NCI-H2227 treated with DMSO at 0.1 percent for 48 hours (cell line): ENCODE measurements around the gene BBLN.

Experiments used
- DNase-seq: peaks from one replicate; lab custom pipeline; 2025; lab: John Stamatoyannopoulos, UW

BBLN gene

DNA sequence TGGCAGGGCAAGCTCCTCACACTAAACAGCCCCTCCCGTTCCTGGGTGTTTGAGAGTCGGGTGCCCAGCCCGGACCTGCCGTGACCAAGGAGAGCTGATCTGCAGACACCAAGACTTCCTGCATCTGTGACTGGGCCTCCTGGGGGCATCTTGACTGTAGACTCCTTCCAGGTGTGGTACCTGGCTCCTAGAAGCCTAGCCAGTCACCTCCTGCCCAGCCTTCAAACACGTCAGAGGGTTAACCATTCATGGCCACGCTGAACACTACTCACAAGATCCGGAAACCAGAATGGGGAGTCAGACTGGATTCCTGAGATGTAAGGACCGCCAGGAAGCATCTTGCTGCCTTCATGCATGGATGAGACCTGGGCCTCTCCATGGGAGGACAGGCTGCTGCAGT lies 14.5 kb upstream of the BBLN start:
- no peak for DNase-seq

DNA sequence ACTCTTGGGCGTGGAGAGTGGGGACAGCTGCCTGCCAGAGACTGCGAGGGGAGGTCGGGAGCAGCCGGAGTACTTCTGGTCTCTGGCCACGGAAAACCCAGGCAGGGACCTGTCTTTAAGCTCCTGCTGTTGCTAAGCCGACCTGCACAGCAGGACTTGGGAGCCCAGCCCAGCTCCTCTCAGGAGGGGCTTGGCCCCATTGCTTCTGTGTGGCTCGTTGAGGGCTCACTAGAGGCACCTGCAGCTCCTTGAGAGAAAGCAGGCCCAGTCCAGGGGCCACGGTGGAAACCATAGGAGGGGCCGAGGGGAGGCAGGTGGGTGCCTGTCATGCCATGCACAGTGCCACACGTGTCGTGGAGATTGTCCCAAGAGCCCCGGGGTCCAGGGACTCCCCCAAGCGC lies 14.1 kb upstream of the BBLN start:
- no peak for DNase-seq

DNA sequence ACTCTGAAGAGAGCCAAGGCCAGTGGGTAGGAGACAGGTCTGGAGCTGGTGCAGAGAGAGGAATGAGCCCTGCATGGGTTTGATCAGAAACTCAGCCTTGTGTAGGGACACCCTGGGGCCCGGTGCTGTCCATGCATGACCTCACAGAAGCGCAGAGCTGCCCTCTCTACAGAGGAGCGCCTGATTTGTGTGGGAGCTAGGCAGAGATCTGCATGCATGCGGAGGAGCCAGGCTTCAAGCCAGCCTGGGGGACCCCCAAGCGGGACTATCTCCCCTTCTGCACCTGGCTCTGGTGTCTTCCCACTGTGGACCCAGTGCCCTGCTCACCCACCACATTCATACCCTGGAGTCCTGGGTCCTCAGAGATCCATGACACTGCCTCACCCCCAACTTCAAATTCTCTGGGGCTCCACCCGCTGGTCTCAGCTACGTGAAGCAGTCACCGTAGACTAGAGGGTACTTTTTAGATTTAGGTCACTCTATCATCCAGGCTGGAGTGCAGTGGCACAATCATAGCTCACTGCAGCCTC lies 13.4 kb upstream of the BBLN start:
- DNase-seq = no peak

DNA sequence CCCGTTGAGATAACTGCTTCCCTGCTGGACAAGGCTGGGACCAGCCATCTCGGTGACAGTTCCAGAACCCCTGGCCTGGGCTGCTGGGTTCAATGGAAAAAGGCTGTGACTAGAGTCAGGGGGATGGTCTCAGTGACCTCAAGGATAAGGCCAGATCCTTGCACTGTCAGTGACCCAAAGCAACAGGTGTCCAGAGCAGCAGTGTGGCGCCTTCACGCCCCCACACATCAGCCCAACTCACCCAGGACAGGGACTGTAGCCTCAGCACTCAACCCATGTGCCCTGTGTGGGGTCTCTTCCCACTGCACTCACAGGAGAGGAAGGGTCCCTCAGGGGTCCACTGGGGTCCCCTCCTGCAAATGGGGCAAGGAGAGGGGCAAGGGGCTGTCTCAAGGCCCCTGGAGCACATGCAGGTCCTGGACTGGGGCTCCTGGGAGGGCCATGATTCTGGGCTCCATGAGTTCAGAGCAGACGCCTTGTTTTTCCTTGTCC lies 11.5 kb upstream of the BBLN start:
- DNase-seq = no peak

DNA sequence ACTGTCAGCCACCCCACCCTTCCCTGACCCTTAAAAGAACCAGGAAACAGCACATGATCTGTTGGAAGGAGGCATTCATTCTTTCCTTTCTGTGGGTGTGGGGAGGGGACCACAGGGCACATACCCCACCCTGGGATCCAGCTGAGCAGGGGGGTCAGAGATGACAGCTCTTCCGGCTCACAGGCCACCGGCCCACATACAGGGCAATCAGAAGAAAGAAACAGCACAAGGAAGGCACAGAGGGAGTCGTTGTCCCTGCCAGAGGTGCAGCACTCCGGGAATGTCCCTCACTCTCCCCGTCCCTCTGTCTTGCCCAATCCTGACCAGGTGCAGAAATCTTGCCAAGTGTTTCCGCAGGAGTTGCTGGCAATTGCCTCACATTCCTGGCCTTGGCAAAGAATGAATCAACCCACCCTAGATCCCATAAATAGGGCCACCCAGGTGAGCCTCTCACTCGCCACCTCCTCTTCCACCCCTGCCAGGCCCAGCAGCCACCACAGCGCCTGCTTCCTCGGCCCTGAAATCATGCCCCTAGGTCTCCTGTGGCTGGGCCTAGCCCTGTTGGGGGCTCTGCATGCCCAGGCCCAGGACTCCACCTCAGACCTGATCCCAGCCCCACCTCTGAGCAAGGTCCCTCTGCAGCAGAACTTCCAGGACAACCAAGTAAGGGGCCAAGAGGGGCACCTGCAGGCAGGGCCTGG lies 10.9 kb upstream of the BBLN start, which contains the start of gene LCN2:
Gene LCN2 (plus strand): TSS at position 453 of the 701 bp plus-strand sequence. CDS start 73 bp downstream, at position 526.
- DNase-seq = no peak

DNA sequence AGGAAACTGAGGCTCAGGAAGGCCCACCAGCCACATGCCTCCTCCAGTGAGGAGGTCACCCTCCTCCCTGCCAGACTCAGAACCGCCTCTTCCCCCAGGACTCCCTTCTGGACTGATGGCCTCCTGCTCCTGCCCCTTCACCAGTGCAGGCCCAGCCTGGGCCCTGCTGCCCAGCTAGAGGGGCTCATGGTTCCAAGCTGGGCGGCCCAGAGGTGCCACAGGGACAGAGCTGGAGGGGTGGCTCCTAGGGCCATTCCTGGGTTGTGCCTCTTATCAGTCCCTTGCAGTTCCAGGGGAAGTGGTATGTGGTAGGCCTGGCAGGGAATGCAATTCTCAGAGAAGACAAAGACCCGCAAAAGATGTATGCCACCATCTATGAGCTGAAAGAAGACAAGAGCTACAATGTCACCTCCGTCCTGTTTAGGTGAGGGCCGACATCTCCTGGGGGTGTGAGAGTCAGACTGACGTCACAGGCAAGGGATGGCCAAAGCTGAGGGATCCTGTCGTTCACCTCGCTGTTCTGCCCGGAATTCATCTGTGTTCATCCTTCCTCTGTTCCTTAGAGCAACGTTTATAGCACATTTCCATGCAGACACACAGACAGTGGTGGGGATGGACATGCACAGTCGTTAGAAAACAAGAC lies 10.0 kb upstream of the BBLN start:
- DNase-seq = no peak

DNA sequence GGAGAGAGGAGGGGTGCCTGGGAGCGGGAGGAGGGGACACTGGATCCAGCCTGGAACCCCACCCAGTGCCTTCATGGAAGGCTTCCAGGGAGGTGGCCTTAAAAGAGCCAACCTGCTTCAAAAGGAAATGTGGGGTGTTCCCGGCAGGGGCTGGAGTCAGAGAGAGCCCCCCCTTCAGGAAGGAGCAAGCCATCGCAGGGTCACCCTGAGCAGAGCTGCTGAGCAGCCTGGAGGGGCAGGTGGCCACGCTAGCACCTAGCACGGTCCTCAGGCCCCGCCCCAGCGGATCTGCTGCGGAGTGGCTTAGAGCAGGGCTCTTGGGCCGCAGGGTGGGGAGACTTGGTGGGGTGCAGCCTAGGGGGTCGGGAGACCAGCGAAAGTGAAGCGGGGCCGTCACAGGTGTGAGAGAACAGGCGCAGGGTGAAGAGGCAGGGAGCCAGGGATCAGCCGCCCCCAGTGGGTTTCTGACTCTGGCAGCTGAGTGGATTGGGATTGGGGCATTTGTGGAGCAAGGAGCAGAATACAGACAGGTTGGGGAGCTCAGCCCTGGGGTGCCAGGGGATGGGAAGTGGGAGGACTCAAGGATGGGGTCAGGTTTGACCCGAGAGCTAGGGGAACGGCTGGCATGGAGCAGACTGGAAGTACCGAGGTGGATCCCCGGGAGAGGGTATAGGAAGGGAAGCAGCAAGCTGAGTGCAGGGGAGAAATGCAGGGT lies 9.3 kb upstream of the BBLN start:
- DNase-seq = no peak

DNA sequence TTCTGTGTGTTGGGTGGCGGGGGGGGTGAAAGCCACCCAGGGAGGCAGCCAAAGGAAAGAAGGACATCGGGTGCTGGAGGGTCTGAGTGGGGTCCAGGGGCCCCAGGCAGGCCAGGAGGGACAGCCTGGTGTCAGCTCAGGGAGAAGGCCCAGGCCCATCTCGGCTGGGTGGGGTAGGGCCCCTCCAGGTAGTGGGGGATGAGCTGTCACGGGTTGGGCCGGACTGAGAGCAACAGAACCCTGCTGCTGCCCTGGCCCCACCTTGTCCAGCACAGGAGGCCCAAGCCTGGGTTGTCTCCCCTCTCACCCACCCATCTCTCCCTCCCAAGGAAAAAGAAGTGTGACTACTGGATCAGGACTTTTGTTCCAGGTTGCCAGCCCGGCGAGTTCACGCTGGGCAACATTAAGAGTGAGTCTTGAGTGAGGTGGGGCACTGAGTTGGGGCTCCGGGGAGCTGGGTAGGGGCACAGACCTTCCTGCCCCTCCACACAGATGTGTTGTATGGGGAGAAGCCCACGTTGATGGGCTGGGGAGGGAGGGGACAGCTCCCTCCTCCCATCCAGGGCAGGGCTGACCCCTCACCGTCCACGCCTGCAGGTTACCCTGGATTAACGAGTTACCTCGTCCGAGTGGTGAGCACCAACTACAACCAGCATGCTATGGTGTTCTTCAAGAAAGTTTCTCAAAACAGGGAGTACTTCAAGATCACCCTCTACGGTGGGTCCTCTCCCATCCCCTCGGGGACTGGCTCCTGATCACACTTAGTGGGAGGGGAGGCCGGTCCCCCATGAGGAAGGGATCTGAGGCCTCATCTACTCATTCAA lies 8.5 kb upstream of the BBLN start:
- no peak for DNase-seq

DNA sequence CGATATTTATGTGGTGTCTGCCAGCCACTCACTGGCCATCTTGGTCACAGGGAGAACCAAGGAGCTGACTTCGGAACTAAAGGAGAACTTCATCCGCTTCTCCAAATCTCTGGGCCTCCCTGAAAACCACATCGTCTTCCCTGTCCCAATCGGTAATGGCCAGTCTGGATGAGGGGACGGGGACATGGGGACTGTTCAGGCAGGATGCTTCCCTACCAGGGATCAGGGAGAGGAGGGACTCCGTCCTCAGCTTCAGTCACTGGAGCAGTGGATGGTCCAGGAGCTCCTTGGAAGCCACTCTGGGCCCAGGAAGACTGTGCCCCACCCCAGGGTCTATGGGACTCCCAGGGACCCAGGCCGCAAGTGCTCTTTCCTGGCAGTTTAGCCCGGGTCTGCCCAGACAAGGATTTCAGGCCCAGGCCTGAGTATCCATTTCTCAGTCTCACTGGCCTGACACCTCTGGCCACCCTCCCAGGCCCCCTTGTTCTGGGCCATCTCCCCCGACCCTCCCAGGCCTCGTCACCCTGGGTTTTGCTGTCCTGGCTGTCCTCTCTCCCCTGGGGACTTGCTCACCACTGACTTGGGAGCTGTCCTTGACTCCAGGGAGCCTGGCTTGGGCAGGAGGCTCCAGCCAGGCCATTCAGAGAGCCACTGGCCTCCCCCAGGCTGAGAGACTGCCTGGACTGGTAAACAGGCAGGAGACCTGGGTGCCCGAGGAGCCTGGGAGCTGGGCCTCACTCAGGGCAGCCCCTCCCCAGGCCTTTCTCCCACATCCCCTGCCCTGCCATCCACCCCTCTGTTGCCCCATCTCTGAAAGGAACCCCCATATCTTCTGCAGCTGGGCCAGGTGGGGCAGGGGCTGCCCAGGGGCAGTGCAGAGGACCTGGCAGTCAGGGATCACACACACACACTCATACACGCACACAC lies 7.7 kb upstream of the BBLN start:
- DNase-seq = no peak

DNA sequence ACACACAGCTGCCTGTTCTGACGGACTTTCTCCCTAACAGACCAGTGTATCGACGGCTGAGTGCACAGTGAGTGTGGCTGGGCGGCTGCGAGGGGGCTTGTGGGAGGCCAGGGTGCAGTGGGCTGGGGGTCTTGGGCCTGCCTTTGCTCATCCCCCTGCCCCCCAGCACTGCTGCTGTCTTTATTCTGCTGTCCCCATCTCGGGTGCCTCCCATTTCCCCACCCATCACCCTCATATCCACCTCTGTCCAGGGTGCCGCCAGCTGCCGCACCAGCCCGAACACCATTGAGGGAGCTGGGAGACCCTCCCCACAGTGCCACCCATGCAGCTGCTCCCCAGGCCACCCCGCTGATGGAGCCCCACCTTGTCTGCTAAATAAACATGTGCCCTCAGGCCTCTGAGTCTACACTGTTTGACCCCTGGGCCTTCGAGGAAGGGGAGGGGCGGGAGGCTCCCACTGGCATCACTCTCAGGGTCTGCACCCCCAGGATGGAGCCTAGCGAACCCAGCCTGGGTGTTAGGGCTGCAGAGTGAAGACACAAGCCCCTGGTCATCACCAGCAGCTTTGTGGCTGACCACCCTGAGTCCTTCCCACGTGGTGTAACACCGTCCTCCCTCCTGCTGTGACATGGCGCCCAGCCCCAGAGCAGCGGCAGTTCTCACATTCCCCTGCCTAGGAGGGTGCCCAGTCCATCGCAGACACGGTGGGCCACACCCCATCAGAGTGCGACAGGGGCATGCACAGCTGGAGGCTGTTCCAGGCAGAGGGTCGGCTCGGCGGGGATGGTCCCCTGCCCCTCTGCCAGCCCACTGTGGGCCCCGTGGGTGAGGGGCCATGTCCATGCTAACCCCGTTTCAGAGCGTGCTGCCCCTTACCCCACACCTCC lies 6.8 kb upstream of the BBLN start:
- no peak for DNase-seq

DNA sequence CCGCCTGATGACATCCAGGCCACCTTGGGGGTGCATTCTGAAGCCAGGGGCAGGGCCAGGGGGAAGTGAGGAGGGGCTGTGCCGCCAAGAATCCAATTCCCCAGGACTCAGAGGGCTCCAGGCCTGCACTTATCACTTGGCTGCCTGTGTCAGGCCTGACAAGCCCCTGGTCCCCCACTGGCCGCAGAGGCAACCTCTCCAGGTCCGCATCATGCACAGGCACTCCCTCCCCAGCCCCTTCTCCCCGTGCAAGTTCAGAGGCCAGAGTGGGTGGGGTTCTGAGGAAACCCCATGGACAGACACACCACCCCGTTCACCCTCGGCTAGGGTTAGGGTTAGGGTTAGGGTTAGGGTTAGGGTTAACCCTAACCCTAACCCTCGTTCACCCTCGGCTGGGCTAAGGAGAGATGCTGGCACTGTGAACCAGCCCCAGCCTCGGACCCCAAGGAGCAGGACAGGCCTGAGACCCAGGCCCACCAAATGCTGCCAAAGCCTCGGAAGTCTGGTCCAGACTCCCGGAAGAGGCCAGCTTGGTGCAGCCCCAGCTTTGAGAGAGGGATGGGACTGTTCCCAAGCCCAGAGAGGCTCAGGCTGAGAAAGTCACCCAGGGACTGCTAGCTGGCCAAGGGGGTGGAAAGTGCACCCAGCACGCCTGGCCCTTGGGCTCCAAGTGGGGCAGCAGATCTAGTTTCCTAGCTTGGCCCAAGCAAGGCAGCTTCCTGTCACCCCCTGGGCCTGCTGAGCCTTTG lies 5.9 kb upstream of the BBLN start:
- DNase-seq = no peak

DNA sequence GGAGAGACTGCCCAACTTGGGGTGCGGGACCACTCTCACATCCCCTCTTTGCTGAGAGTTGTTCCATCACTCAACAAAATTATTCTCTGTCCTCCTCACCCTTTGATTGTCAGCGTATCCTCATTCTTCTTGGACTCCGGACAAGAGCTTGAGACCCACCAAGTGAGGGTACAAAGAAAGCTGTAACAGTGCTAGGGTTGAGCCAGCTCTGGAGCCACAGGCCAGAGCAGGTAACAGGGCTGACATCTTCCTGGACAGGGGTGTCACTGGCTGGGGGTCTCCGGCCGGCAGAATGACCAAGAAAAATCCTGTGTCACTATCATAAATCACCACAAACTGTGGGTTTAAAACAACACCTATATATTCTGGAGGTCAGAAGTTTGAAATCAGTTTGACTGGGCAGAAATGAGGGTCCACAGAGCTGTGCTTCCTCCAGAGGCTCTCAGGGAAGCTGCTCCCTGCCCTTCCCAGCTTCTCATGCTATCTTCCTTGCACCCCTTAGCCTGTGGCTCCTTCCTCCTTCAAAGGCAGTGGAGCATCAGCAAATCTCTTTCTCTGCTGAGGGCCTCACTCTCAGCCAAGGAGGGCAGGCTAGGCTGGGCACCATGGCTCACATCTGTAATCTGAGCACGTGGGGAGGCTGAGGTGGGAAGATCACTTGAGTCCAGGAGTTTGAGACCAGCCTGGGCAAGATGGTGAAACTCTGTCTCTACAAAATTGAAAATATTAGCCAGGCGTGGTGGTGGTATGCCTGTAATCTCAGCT lies 4.1 kb upstream of the BBLN start:
- no peak for DNase-seq

DNA sequence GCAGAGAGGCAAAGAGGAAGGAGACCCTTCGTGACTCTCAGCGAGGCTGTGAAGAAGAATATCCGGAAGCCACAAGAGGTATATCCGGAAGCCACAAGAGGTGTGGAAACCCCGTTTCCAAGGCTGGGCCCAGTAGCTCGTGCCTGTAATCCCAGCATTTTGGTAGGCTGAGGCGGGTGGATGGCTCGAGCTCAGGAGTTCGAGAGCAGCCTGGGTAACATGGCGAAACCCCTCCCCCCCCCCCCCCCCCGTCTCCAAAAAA lies 612 bp upstream of the BBLN start:
- no peak for DNase-seq

DNA sequence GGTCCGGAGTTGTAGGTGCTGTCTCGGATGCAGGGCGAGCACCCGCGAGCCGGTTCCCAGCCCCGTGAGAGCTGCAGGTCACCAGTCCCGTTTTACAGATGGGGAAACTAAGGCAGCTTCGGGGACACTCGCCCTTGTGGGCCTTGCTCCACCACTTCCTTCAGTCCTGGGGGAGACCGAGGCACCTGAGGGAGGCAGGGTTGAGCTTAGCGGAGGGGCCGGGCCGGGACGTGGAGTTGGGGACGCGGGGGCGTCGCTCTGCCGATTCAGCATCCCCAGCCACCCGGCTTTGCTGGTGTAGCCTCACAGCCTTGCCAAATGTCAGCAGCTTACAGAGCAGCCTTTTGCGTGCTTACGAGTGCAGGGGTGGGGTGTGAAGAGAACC lies 530 bp downstream of the BBLN start:
- no peak for DNase-seq

DNA sequence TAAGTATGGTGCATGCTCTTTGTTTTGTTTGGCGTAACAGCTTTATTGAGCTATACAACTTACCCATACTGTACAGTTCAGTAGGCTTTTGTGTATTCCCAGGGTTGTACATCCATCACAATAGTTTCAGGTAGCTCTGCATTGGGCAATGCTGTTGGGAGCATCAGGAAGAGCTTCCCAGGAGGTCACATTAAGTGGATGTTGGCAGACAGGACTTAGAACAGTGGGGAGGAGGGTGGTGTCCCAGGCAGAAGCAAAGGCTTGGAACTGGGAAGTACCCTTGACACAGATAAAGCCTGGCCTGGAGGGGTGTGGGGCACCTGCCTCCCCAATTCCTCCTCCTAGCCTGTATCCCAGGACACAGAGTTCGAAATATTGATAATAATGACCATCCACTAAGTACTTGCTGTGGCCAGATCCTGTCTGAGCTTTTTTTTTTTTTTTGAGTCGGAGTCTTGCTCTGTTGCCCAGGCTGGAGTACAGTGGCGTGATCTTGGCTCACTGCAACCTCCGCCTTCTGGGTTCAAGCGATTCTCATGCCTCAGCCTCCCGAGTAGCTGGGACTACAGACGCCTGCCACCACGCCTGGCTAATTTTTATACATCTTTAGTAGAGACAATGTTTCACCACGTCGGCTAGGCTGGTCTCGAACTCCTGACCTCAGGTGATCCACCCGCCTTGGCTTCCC lies 1.3 kb downstream of the BBLN start:
- no peak for DNase-seq

DNA sequence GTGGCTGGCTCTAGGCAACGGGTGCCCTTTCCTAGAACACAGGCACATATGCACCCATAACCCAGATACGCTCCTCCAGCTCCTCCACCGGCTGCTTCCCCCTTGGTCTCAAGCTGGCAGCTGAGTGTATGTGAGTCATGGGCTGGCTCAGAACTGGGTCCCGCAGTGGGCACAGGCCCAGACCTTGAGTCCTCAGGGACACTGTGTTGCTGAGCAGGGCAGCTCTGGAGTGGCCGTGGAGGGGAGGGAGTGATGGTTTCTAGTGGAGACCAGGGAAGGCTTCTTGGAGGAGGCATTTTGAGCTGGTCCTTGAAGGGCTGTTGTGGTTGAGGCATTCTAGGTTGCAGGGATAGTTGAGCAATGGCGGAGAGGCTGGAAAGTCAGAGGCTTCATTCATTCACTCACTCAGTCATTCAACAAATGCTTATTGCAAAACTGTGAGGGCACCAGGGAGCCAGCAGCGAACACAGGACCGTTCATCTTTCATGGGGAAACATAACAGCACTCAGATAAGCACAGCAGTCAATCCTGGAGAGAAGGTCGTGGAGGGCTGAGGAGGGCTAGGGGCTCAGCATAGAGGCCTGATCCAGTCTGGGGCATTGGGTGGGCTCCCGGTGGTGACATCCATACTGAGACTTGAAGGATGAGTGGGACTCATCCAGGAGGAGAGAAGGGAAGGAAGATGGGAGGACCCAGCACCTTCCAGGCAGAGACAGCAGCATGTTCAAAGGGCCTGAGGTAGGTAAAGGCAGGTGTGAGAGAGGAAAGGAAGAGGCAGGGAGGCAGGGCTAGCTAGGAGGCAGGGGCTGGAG lies 2.4 kb downstream of the BBLN start:
- DNase-seq = no peak

DNA sequence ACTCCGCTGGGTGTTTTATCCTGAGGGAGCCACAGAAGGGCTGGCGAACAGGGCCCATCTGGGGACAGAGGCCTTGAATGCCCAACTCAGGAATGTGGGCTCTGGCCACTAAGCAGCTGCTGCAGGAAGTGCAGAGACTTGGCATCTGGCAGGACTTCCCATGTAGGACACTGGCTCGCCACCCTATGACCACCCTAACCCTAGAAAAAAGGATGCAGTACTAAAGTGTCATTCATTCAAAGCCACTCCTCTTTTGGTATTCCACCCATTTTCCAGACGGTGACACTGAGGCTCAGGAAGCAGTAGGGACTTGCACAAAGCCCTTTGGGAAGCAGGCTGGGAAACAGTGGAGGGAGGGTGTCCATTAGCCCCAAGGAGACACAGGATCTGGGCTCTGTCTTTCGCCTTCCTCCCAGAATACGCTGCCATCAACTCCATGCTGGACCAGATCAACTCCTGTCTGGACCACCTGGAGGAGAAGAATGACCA lies 3.0 kb downstream of the BBLN start:
- DNase-seq = no peak
